Measurements from ENCODE around the gene SLC22A2.

DNA sequence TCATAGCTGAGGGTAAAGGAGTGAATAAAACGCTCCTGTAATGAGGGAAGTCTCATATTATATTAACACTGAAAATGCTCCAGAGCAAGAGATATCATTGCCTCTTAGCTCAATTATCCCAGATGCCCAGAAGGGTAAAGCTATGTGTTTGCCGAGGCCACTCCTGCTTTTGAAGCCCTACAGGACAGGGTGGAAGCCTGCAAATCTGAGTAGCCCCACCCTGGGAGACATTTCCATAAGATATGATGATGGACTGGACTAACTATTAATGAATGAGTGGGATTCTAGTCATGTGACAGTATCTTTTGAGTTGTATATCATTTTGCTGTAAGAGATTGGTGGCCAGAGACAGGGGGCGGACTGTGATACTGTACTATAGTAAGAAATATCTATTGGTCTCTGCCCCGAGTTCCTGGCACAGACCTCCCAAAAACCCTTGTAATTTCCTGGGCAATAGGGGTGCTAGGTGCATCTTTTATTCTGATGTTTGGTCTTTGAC, 10.5 kb upstream of the SLC22A2 start:
- no peak for TF ChIP-seq TAF1 (conservative IDR thresholded peaks at IDR 0.05)
- TF ChIP-seq, protein P1, sequence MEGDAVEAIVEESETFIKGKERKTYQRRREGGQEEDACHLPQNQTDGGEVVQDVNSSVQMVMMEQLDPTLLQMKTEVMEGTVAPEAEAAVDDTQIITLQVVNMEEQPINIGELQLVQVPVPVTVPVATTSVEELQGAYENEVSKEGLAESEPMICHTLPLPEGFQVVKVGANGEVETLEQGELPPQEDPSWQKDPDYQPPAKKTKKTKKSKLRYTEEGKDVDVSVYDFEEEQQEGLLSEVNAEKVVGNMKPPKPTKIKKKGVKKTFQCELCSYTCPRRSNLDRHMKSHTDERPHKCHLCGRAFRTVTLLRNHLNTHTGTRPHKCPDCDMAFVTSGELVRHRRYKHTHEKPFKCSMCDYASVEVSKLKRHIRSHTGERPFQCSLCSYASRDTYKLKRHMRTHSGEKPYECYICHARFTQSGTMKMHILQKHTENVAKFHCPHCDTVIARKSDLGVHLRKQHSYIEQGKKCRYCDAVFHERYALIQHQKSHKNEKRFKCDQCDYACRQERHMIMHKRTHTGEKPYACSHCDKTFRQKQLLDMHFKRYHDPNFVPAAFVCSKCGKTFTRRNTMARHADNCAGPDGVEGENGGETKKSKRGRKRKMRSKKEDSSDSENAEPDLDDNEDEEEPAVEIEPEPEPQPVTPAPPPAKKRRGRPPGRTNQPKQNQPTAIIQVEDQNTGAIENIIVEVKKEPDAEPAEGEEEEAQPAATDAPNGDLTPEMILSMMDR (IDR thresholded peaks at IDR 0.05; ENCODE audit: low read depth, low read length, missing input control): no peak
- TF ChIP-seq, protein P2, sequence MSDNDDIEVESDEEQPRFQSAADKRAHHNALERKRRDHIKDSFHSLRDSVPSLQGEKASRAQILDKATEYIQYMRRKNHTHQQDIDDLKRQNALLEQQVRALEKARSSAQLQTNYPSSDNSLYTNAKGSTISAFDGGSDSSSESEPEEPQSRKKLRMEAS (IDR thresholded peaks at IDR 0.05): no peak
- TF ChIP-seq, protein P3, sequence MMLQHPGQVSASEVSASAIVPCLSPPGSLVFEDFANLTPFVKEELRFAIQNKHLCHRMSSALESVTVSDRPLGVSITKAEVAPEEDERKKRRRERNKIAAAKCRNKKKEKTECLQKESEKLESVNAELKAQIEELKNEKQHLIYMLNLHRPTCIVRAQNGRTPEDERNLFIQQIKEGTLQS (IDR thresholded peaks at IDR 0.05): no peak
- TF ChIP-seq NR2F2 (IDR thresholded peaks at IDR 0.05): no peak

All from liver (tissue), 3 donors.